H1 (cell line): ENCODE data around the gene MGAT5B. TPM values are rescaled to one million over a fixed set of nuclear protein-coding genes. Genes with fewer than 3 reads are reported as not detected.

Experiments used
- CTCF ChIA-PET: fragments of 300-600 bp; sonication (Branson Sonifier 250); formaldehyde crosslinking; loops from one replicate; lab custom pipeline; 2021; ENCODE audit not compliant: partially characterized antibody; lab: Charles Lee
- POLR2A ChIA-PET: fragments of 300-600 bp; sonication (Branson Sonifier 250); formaldehyde crosslinking; loops from one replicate; lab custom pipeline; 2021; ENCODE audit warnings: inconsistent platforms; ENCODE audit not compliant: partially characterized antibody; lab: Charles Lee
- DNase-seq, 2 experiments: peaks; one replicate each; pipeline versions ENCODE4 v3.0.0 to v3.0.0-alpha.2; 2010 to 2022; ENCODE audit warnings: low spot score in 2 of 2, low read depth in 1 of 2, mixed read lengths in 1 of 2
- FAIRE-seq: peaks from 2 replicates; lab custom pipeline; 2011; peaks lifted over from hg19 to GRCh38; lab: Jason Lieb, UNC
- H2AFZ ChIP-seq: 2 replicates; pipeline ENCODE4 v1.8.1; 2012; ENCODE audit warnings: low read length, inconsistent platforms
- H2AK5ac ChIP-seq: 2 replicates; pipeline ENCODE4 v1.6.1; 2013; ENCODE audit warnings: low read depth, low read length
- H2BK120ac ChIP-seq: replicated peaks from 2 replicates; pipeline ENCODE3; 2013; ENCODE audit warnings: low read depth, low read length, inconsistent platforms
- H2BK12ac ChIP-seq: 2 replicates; pipeline ENCODE4 v1.6.1; 2013; ENCODE audit warnings: low read depth, low read length
- H2BK15ac ChIP-seq: 2 replicates; pipeline ENCODE4 v1.6.1; 2013; ENCODE audit warnings: low read length
- H2BK20ac ChIP-seq: 2 replicates; pipeline ENCODE4 v1.6.1; 2013; ENCODE audit warnings: low read length
- H2BK5ac ChIP-seq: 2 replicates; pipeline ENCODE4 v1.6.1; 2013; ENCODE audit warnings: low read depth, low read length
- H3K14ac ChIP-seq: 2 replicates; pipeline ENCODE4 v1.6.1; 2013; ENCODE audit warnings: inconsistent platforms; ENCODE audit not compliant: insufficient read length
- H3K18ac ChIP-seq: 2 replicates; pipeline ENCODE4 v1.6.1; 2013; ENCODE audit warnings: low read length; ENCODE audit errors: extremely low read depth
- H3K23ac ChIP-seq: 2 replicates; pipeline ENCODE4 v1.6.1; 2013; ENCODE audit warnings: inconsistent platforms; ENCODE audit not compliant: insufficient read length
- H3K23me2 ChIP-seq: 2 replicates; pipeline ENCODE4 v1.6.1; 2013; ENCODE audit warnings: low read depth, low read length
- H3K27ac ChIP-seq: 2 replicates; pipeline ENCODE4 v1.6.1; 2011; ENCODE audit warnings: low read depth, low read length, inconsistent platforms
- H3K27me3 ChIP-seq, 4 experiments: replicated peaks in 1 of 4; 1 replicate in 1 of 4; 2 replicates in 3 of 4; pipeline versions ENCODE4 v1.6.1 to v1.8.1; 2011 to 2013; ENCODE audit warnings: low read length in 3 of 4, mild to moderate bottlenecking in 3 of 4, inconsistent platforms in 2 of 4, mixed read lengths in 2 of 4, moderate library complexity in 1 of 4; ENCODE audit not compliant: control insufficient read depth in 3 of 4, insufficient read depth in 3 of 4; ENCODE audit errors: extremely low read depth in 1 of 4
- H3K36me3 ChIP-seq, 4 experiments: 2 replicates each; pipeline versions ENCODE4 v1.6.1 to v1.8.1; 2011 to 2013; ENCODE audit warnings: mild to moderate bottlenecking in 4 of 4, low read length in 3 of 4, moderate library complexity in 2 of 4, control low read depth in 1 of 4, inconsistent platforms in 1 of 4; ENCODE audit not compliant: insufficient read depth in 4 of 4, control insufficient read depth in 2 of 4
- H3K4ac ChIP-seq: replicated peaks from 2 replicates; pipeline ENCODE3; 2013; ENCODE audit warnings: low read length, low read depth, mixed read lengths, inconsistent platforms; ENCODE audit not compliant: insufficient read length
- H3K4me1 ChIP-seq, 4 experiments: replicated peaks in 1 of 4; 1 replicate in 1 of 4; 2 replicates in 3 of 4; pipeline versions ENCODE4 v1.6.1 to v1.8.1; 2011 to 2013; ENCODE audit warnings: low read length in 3 of 4, inconsistent platforms in 2 of 4, mixed read lengths in 1 of 4; ENCODE audit not compliant: insufficient read depth in 4 of 4, control insufficient read depth in 3 of 4
- H3K4me2 ChIP-seq, 2 experiments: 2 replicates each; pipeline versions ENCODE4 v1.6.1 to v1.8.1; 2011 to 2013; ENCODE audit warnings: low read depth in 2 of 2, low read length in 2 of 2, control low read depth in 1 of 2, inconsistent platforms in 1 of 2, mild to moderate bottlenecking in 1 of 2; ENCODE audit not compliant: insufficient read depth in 1 of 2
- H3K4me3 ChIP-seq, 4 experiments: fragments of 200-600, 300-600 bp in 1 of 4; sonication (generic), shearing (Covaris generic), sonication (Bioruptor Twin) in 1 of 4; 2 replicates each; pipeline versions ENCODE4 v1.5.1 to v1.8.1; 2011 to 2016; ENCODE audit warnings: low read length in 4 of 4, low read depth in 3 of 4, control low read depth in 2 of 4, inconsistent platforms in 2 of 4, mild to moderate bottlenecking in 2 of 4, mixed read lengths in 1 of 4, moderate library complexity in 1 of 4; ENCODE audit not compliant: insufficient read depth in 2 of 4; ENCODE audit errors: extremely low read depth in 1 of 4
- H3K56ac ChIP-seq: replicated peaks from 2 replicates; pipeline ENCODE3; 2013; ENCODE audit warnings: low read depth, mild to moderate bottlenecking, mixed read lengths, low read length, inconsistent platforms; ENCODE audit not compliant: insufficient read length
- H3K79me1 ChIP-seq: 2 replicates; pipeline ENCODE4 v1.6.1; 2013; ENCODE audit warnings: low read depth, low read length, control low read depth
- H3K79me2 ChIP-seq, 2 experiments: 2 replicates each; pipeline versions ENCODE4 v1.6.1 to v1.8.1; 2012 to 2013; ENCODE audit warnings: low read length in 2 of 2, mild to moderate bottlenecking in 2 of 2, inconsistent platforms in 1 of 2; ENCODE audit not compliant: insufficient read depth in 2 of 2, control insufficient read depth in 1 of 2
- H3K9ac ChIP-seq, 4 experiments: replicated peaks in 1 of 4; 1 replicate in 1 of 4; 2 replicates in 3 of 4; pipeline versions ENCODE4 v1.6.1 to v1.8.1; 2011 to 2013; ENCODE audit warnings: low read depth in 3 of 4, low read length in 3 of 4, control low read depth in 2 of 4, mild to moderate bottlenecking in 2 of 4, moderate library complexity in 2 of 4, inconsistent platforms in 1 of 4; ENCODE audit errors: extremely low read depth in 1 of 4
- H3K9me3 ChIP-seq, 2 experiments: 2 replicates each; pipeline versions ENCODE4 v1.6.1 to v1.8.1; 2012 to 2013; ENCODE audit warnings: mild to moderate bottlenecking in 2 of 2, moderate library complexity in 2 of 2, control low read depth in 1 of 2, inconsistent platforms in 1 of 2, low read depth in 1 of 2, low read length in 1 of 2, mixed read lengths in 1 of 2; ENCODE audit not compliant: insufficient read depth in 2 of 2
- H4K20me1 ChIP-seq, 2 experiments: replicated peaks in 1 of 2; 2 replicates each; pipeline versions ENCODE3 to v1.8.1; 2011 to 2013; ENCODE audit warnings: inconsistent platforms in 2 of 2, low read length in 2 of 2, mild to moderate bottlenecking in 1 of 2; ENCODE audit not compliant: insufficient read depth in 2 of 2, control insufficient read depth in 1 of 2
- H4K5ac ChIP-seq: 2 replicates; pipeline ENCODE4 v1.6.1; 2013; ENCODE audit warnings: low read length, low read depth, mixed read lengths, inconsistent platforms; ENCODE audit not compliant: insufficient read length
- H4K8ac ChIP-seq: 2 replicates; pipeline ENCODE4 v1.8.0; 2013; ENCODE audit warnings: mild to moderate bottlenecking, moderate library complexity, low read length, inconsistent platforms; ENCODE audit not compliant: insufficient read depth; ENCODE audit errors: extremely low read depth
- H4K91ac ChIP-seq: replicated peaks from 2 replicates; pipeline ENCODE3; 2013; ENCODE audit warnings: low read length, mixed read lengths, inconsistent platforms; ENCODE audit not compliant: insufficient read length
- CHD1 ChIP-seq: IDR thresholded peaks from 2 replicates; pipeline ENCODE4 v1.6.1; 2012; ENCODE audit warnings: low read depth, low read length, improper control_type of control experiment
- CTBP2 ChIP-seq: IDR thresholded peaks from 2 replicates; pipeline ENCODE4 v1.7.0; 2011; ENCODE audit warnings: borderline replicate concordance, mild to moderate bottlenecking, moderate library complexity, mixed read lengths, low read length; ENCODE audit not compliant: insufficient read depth, insufficient read length
- CTCF ChIP-seq, 3 experiments: IDR thresholded peaks; 1 replicate in 2 of 3; 2 replicates in 1 of 3; pipeline versions ENCODE4 v1.5.1 to v1.6.1; 2011; ENCODE audit warnings: low read length in 3 of 3, mild to moderate bottlenecking in 3 of 3, inconsistent platforms in 2 of 3, low read depth in 1 of 3, moderate library complexity in 1 of 3; ENCODE audit not compliant: insufficient read depth in 1 of 3; ENCODE audit errors: control extremely low read depth in 1 of 3
- TEAD4 ChIP-seq: IDR thresholded peaks from 2 replicates; pipeline ENCODE4 v1.6.1; 2012; ENCODE audit warnings: low read depth, low read length, inconsistent platforms, mixed read lengths
- USF2 ChIP-seq: IDR thresholded peaks from 2 replicates; pipeline ENCODE4 v1.6.1; 2011; ENCODE audit warnings: low read length, improper control_type of control experiment
- YY1 ChIP-seq: IDR thresholded peaks from 2 replicates; pipeline ENCODE4 v1.6.1; 2011; ENCODE audit warnings: low read depth, mild to moderate bottlenecking, low read length
- ZNF274 ChIP-seq: IDR thresholded peaks from 2 replicates; pipeline ENCODE4 v1.7.0; 2012; ENCODE audit warnings: low read length, borderline replicate concordance; ENCODE audit errors: extremely low read depth
- WGBS, 2 experiments: shearing (Covaris generic) in 1 of 2; methylation state at CpG; one replicate each; pipeline versions ENCODE4 v1.1.6 to v1.1.7; 2013 to 2015; ENCODE audit warnings: low lambda C conversion rate in 2 of 2, mixed read lengths in 2 of 2, inconsistent platforms in 1 of 2, low coverage in 1 of 2, missing lambda C conversion rate in 1 of 2; ENCODE audit not compliant: insufficient replicate concordance in 2 of 2, insufficient coverage in 1 of 2, insufficient read length in 1 of 2; ENCODE audit errors: extremely low coverage in 1 of 2, missing lambda C conversion rate in 1 of 2; 5-methylcytosine and 5-hydroxymethylcytosine counted together
- polyA plus RNA-seq, 7 experiments: library from polyadenylated mRNA; depleted of rRNA in 3 of 7; stranded (reverse) in 5 of 7; unstranded in 2 of 7; fragments of >200 nt in 5 of 7; fragments of 200-250 nt in 2 of 7; gene quantifications; 1 replicate in 5 of 7; 2 replicates in 1 of 7; 4 replicates in 1 of 7; pipeline versions ENCODE4 v1.2.1 to v1.2.3, GENCODE V29; 2011 to 2013; ENCODE audit warnings: missing spikeins in 2 of 7, mixed read lengths in 2 of 7
- total RNA-seq: library from RNA; stranded (reverse); fragmentation: NEBNext Ultra II Directional; extraction: Animal tissue kit (Norgen Biotek cat#: 25700); gene quantifications from 2 replicates; pipeline ENCODE4 v1.2.1, GENCODE V29; 2021

Gene MGAT5B
- total and polyA plus RNA-seq, 2 of the 8 experiments (the other 6 are each of a cell fraction or from before 2014, with no cell fraction given): 7.9 to 8.2 TPM

GRCh38 chr17:76865174-76865573 is 3.0 kb upstream of the MGAT5B start:
- Histone ChIP-seq H3K4me1 (peaks cover 5 to 14% (median 10%) of the 10 kb centered on the region in 4 experiments; a peak in 6 of 7 replicates), H3K18ac (no peak overlapping the region), H2BK12ac (no peak overlapping the region), H2AFZ (no peak overlapping the region), H2BK15ac (no peak overlapping the region), H4K20me1 (no peaks in the 10 kb centered on the region), H3K23ac (no peak overlapping the region), H3K79me2 (no peaks in the 10 kb centered on the region), H3K14ac (no peak overlapping the region), H2AK5ac (no peak overlapping the region), H3K27ac (no peak overlapping the region), H3K27me3 (peaks cover 4 to 22% (median 15%) of the 10 kb centered on the region in 4 experiments), H2BK5ac (no peak overlapping the region), H4K5ac (no peak overlapping the region), H3K4me3 (no peak overlapping the region), H3K36me3 (no peaks in the 10 kb centered on the region), H4K91ac (no peak overlapping the region), H3K23me2 (peaks cover 15% of the 10 kb centered on the region; the same call in 1 of the 2 replicates), H3K56ac (no peak overlapping the region), H3K79me1 (no peaks in the 10 kb centered on the region), H2BK120ac (no peak overlapping the region), H3K9ac (no peak overlapping the region), H3K4ac (no peak overlapping the region), H2BK20ac (no peak overlapping the region), H3K9me3 (no peaks in the 10 kb centered on the region), H3K4me2 (no peak overlapping the region), H4K8ac (peak overlapping the region; percentile 71; the same call in 1 of the 2 replicates)
- ChIA-PET POLR2A (no interaction called here), CTCF (interaction anchor here (0.6 to 1.6 kb wide), 7 partner anchors 22 to 223 kb away, joined by 3 to 6 read pairs (median 3); no protein-coding TSS in a partner anchor)
- DNase-seq (no peak), FAIRE-seq (no peak)
- no peak for TF ChIP-seq ZNF274
- TF ChIP-seq CHD1: no peak
- TF ChIP-seq USF2: no peak
- no peak for TF ChIP-seq CTCF (IDR thresholded peaks at IDR 0.05; ENCODE audit: control extremely low read depth in 1 of 3, insufficient read depth in 1 of 3, low read depth in 1 of 3, low read length in 3 of 3)
- TF ChIP-seq YY1: no peak
- no peak for TF ChIP-seq CTBP2
- TF ChIP-seq TEAD4: no peak
- WGBS, 2 experiments: 93% methylated on average over 10 of the region's 10 CpGs; no CpG with 5 or more reads in 1 of the 2 experiments
